Progenitor cell of endocrine pancreas (in vitro differentiated cells): ENCODE measurements around the gene PURB. TPM values are rescaled to one million over a fixed set of nuclear protein-coding genes. Genes with fewer than 3 reads are reported as not detected.
A peak's percentile ranks its signal among the peaks of the same experiment; 100 is the strongest.
"Not testable (repeated sequence)": the region's sequence is repeated elsewhere in the genome, so short reads cannot be mapped to it uniquely, and the experiment has no call there.

Experiments used
- DNase-seq: peaks from one replicate; pipeline ENCODE4 v3.0.0; 2021; ENCODE audit warnings: low spot score; ENCODE audit not compliant: unreplicated experiment
- H3K27ac Mint-ChIP-seq: 2 replicates; pipeline ENCODE4 v1.8.0; 2021; ENCODE audit warnings: mild to moderate bottlenecking, moderate library complexity, mixed read lengths
- H3K27me3 Mint-ChIP-seq: 2 replicates; pipeline ENCODE4 v1.8.0; 2021; ENCODE audit warnings: mixed read lengths
- H3K36me3 Mint-ChIP-seq: 2 replicates; pipeline ENCODE4 v1.8.0; 2022; ENCODE audit warnings: mixed read lengths; ENCODE audit not compliant: insufficient read depth
- H3K4me1 Mint-ChIP-seq: 2 replicates; pipeline ENCODE4 v1.8.0; 2021; ENCODE audit warnings: low read depth, mixed read lengths
- H3K4me3 Mint-ChIP-seq: 2 replicates; pipeline ENCODE4 v1.8.0; 2021; ENCODE audit warnings: low read depth, mild to moderate bottlenecking, moderate library complexity, mixed read lengths
- H3K9me3 Mint-ChIP-seq: 2 replicates; pipeline ENCODE4 v1.8.0; 2021; ENCODE audit warnings: low read depth, mixed read lengths
- total RNA-seq: library from RNA; stranded (reverse); gene quantifications from 2 replicates; pipeline ENCODE4 v1.2.1, GENCODE V29; 2021
- TF ChIP-seq, protein P1 (sequence below): fragments of 200-600 bp; sonication (generic); IDR thresholded peaks from one replicate; pipeline ENCODE4 v1.5.0; 2021; ENCODE audit warnings: antibody characterized with exemption, mild to moderate bottlenecking; ENCODE audit not compliant: unreplicated experiment

PURB gene
- total RNA-seq, 1 donor from 2014 or later, result 25.0 TPM

DNA sequence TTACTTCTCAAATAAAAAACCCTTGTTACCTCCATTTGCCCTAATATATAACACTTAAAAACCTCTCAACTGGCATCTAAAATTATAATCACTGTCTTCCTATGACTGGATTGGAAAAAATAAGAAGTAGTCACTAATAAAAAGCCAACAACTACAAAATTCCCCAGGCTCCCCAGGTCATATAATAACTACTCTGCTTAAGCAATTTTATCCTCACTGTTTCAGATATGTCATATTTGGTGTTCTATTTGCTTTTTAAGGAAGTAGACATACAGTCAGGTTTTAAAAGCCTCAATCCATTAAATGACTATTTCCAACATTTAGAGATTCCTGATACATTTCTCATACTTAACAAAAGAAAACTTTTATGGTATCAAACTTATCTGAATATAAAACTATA lies 39.9 kb downstream of the PURB start:
- H3K27me3 Mint-ChIP-seq, result no peaks in the 10 kb centered on the region
- peaks cover 7% of the 10 kb centered on the region for H3K36me3 Mint-ChIP-seq
- H3K27ac Mint-ChIP-seq, result peak overlapping the region; percentile 30
- peak overlapping the region; percentile 92 for H3K4me3 Mint-ChIP-seq
- H3K4me1 Mint-ChIP-seq, result peaks cover 21% of the 10 kb centered on the region
- TF ChIP-seq, protein P1, sequence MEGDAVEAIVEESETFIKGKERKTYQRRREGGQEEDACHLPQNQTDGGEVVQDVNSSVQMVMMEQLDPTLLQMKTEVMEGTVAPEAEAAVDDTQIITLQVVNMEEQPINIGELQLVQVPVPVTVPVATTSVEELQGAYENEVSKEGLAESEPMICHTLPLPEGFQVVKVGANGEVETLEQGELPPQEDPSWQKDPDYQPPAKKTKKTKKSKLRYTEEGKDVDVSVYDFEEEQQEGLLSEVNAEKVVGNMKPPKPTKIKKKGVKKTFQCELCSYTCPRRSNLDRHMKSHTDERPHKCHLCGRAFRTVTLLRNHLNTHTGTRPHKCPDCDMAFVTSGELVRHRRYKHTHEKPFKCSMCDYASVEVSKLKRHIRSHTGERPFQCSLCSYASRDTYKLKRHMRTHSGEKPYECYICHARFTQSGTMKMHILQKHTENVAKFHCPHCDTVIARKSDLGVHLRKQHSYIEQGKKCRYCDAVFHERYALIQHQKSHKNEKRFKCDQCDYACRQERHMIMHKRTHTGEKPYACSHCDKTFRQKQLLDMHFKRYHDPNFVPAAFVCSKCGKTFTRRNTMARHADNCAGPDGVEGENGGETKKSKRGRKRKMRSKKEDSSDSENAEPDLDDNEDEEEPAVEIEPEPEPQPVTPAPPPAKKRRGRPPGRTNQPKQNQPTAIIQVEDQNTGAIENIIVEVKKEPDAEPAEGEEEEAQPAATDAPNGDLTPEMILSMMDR, result no peak
- H3K9me3 Mint-ChIP-seq, result no peaks in the 10 kb centered on the region
- no peak for DNase-seq

DNA sequence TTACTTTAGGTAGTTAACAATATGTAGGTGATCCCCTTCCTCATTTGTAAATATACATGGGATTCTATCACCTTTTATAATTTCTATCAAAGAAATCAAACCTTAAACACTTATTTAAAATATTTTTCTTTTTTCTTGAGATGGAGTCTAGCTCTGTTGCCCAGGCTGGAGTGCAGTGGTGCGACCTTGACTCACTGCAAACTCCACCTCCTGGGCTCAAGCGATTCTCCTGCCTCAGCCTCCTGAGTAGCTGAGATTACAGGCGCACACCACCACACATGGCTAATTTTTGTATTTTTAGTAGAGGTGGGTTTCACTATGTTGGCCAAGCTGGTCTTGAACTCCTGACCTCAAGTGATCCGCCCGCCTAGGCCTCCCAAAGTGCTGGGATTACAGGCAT lies 41.9 kb downstream of the PURB start:
- not testable (repeated sequence) for H3K27me3 Mint-ChIP-seq, H3K4me3 Mint-ChIP-seq, H3K27ac Mint-ChIP-seq, DNase-seq, H3K9me3 Mint-ChIP-seq
- Mint-ChIP-seq H3K4me1 (peaks cover 21% of the 10 kb centered on the region), H3K36me3 (peaks cover 13% of the 10 kb centered on the region)

DNA sequence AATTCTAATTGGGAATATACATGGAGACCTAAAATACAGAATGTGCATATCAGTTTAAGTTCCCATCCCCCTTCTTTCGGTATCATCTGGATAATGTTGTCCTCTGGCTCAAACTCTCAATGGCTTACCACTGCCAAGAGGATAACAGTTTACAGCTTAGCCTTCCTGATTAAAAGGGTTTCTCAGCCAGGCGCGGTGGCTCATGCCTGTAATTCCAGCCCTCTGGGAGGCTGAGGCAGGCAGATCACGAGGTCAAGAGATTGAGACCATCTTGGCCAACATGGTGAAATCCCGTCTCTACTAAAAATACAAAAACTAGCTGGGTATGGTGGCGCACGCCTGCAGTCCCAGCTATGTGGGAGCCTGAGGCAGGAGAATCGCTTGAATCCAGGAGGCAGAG lies 42.7 kb downstream of the PURB start:
- not testable (repeated sequence) for DNase-seq, H3K9me3 Mint-ChIP-seq, H3K27ac Mint-ChIP-seq, H3K4me3 Mint-ChIP-seq, H3K27me3 Mint-ChIP-seq
- peaks cover 19% of the 10 kb centered on the region for H3K4me1 Mint-ChIP-seq
- H3K36me3 Mint-ChIP-seq, result peaks cover 14% of the 10 kb centered on the region

DNA sequence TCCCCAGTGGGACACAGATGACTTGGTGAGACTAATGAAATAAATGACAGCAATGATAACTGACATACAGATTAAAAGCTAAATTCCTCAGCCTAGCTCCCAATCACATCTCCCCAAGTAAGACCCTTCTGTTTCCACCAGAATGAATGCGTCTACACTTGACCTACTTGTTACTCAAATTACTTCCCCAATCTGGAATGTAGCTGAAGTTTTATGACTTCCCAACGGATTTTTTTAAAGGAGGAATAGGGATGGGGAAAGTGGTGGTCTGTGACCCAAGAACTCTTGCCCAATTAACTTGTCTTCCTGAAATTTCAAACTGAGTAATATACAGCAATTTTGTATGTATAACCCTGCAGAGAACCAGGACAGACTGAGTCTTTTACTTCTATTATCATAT lies 46.6 kb downstream of the PURB start:
- Mint-ChIP-seq H3K4me1 (peaks cover 5% of the 10 kb centered on the region), H3K9me3 (no peaks in the 10 kb centered on the region), H3K27me3 (no peaks in the 10 kb centered on the region), H3K4me3 (no peak overlapping the region), H3K27ac (no peak overlapping the region), H3K36me3 (peaks cover 22% of the 10 kb centered on the region)
- TF ChIP-seq, protein P1, result no peak
- no peak for DNase-seq

DNA sequence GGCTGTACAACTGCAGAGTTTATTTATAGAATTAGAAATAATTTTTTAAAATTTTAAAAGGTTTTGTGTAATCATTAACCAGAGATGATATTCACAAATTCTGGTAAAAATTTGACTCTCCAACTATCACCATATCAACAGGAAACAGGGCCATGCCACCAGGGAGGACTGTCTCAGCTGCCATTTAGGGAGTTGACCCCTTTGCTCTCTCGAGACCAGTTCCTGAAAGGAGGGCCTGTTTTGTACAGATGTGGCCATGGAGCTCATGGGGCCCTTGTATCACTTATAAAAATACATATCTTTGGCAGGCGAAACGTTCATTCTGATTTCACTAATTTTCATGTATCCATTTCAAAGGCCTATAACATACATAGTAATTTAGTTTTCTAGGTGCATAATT lies 57.8 kb downstream of the PURB start:
- Mint-ChIP-seq H3K27ac (no peak overlapping the region), H3K36me3 (peaks cover 22% of the 10 kb centered on the region), H3K4me1 (no peaks in the 10 kb centered on the region), H3K9me3 (no peaks in the 10 kb centered on the region), H3K4me3 (no peak overlapping the region), H3K27me3 (no peaks in the 10 kb centered on the region)
- DNase-seq, result no peak
- TF ChIP-seq, protein P1, result no peak

Other genes starting within 250 kb of the PURB start
- 217 and 222 TPM in 2 replicates for gene ZMIZ2, start 136.7 kb downstream of the PURB start, total RNA-seq
- 1,323 and 1,353 TPM in 2 replicates for gene PPIA, start 88.8 kb downstream of the PURB start, total RNA-seq
- 220 and 244 TPM in 2 replicates for gene H2AZ2, start 37.4 kb downstream of the PURB start, total RNA-seq
- gene MYO1G, start 93.5 kb upstream of the PURB start, total RNA-seq, result 0.53 and 0.67 TPM in 2 replicates
- gene CCM2, start 114.7 kb upstream of the PURB start, total RNA-seq, result 42.2 and 43.0 TPM in 2 replicates
- 10.1 and 11.7 TPM in 2 replicates for gene NACAD, start 203.4 kb upstream of the PURB start, total RNA-seq
- gene TBRG4, start 226.2 kb upstream of the PURB start, total RNA-seq, result 73.0 and 73.1 TPM in 2 replicates